ELF-1 (cell line): Measurements from ENCODE around the gene ARRB1.

ENCODE experiments used
- DNase-seq: peaks from one replicate; pipeline ENCODE4 v3.0.0-alpha.2; 2016; ENCODE audit warnings: low read depth, low spot score

Gene ARRB1

DNA sequence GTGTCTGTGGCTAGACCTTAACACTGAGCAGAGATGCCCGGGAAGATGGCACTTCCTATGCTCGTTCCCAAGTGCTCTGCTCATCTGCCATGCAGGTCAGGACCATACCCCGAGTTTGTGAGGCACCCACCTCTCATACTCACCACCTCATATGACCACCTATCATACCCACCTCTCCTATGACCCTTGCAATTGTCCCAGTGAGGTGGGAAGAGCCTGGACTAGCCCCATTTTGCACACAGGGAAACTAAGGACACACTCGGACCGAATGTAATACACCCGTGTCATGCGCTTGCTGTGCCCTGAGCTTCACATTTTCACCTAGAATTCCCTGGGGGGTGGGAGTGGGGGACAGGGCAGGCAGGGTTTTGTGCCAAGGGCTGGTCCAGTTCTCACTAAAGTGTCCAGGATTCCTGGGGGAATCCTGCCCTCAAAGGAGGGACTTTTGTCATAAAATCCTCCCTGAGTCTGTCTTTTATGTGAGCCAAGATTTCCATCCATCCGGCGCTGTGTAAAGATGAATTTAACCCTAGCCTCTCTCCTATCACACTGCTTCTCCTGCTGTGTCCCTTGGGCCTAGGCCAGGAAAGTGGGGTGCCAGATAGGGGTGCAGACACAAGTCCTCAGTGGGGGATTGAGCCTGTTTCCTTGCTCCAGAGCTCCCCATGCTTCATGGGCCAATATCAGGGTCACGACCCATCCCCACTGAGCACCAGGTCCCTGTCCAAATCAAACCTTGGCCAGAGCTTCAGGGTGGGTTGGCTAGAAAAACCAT, 90.9 kb downstream of the ARRB1 start:
- DNase-seq = no peak

DNA sequence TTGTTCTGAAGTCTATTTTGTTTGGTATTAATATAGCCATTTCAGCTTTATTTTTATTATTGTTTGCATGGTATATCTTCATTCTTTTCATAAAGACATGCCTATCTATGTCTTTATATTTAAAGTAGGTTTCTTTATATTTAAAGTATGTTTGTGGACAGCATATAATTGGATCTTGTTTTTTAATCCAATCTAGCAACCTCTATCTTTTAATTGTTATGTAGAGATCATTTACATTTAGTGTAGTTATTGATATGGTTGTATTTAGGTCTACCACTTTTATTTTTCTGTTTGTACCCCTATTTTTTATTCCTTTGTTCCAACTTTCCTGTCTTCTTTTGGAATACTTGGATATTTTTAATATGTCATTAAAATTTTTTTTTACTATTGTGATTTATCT, 97.1 kb downstream of the ARRB1 start:
- no peak for DNase-seq

DNA sequence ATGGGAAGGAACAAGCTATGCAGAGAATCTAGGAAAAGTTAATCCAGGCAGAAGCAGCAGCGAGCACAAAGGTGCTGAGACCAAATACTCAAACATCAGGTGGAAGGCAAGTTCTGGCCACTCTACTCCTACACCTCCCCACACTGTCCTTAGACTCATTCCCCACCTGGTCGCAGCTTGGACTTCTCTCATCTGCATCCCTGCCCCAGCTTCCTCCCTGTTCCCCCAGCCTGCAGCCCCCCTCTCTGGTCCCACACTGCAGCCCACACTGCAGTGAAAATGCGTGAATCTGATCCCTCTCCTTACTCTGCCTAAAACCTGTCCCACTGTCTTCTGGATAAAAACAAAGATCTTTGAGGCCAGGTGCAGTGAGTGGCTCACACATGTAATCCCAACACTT, 101.8 kb downstream of the ARRB1 start:
- no peak for DNase-seq

DNA sequence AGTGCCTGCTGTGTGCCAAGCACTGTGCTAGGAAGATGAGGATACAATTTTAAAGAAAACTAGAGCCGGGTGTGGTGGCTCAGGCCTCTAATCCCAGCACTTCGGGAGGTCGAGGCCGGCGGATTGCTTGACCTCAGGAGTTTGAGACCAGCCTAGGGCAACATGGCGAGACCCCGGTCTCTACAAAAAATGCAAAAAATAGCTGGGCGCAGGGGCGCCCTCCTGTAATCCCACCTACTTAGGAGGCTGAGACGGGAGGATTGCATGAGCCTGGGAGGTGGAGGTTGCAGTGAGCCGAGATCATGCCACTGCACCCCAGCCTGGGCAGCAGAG, 102.6 kb downstream of the ARRB1 start:
- no peak for DNase-seq

DNA sequence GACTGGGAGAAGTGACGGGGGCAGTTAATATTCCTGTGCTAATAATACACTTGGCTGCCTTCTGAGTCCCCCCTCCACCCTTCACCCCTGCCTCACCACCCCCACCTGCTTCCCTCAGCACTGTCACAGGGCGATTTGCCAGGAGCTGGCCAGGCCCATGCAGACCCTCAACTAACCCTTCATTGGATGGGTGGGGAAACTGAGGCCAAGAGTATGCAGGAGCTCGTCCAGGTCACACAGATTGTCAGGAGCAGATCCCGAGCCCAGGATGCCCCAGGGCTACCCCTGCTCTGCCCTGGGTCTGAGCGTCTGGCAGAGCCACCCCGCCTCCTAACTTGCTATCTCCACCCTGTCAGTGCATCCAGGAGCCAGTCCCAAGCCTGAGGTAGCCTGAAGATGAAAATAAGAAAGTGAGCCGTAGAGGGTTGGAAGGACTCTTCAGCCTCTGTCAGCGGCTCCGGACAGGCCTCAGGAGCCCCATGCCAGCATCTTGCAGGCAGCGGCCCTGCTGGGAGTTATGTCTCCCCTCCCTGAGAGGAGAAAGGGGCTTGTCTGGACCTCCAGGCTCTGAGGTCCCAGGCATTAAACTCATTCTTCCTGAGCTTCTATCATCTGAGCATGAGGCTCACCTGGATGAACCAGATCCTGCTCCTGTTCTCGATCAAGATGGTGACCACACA, 104.7 kb downstream of the ARRB1 start:
- no peak for DNase-seq

DNA sequence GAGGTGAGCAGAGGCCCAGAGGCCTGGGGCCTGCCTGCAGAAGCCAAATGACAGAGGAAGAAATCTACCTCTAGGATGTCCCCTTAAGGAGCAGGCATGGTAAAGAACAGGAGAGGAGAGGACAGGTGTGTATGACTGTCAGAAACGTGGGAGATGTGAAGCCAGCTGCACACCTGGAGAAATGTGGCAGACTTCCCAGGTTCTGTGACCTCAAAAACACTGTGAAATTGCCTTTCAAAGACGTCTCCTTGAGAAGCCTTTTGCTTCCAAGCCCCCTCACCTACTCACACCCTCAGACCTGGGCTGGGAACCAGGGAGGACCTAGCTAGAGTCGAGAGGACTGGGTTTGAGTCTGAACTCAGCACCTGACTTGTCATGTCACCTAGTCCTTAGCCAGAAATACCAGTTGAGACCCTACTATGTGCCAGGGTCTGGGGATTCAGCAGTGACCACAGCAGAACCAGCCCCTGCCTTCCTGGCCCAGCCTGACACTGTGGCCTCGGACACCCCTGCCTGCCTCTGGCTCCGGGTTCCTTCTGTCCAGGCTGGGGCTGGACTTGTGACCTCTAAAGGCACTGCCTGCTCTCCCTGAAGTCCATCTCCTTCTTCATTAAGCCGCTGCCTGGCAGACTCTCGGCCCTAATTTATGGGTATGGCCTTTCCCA, 105.3 kb downstream of the ARRB1 start:
- no peak for DNase-seq

DNA sequence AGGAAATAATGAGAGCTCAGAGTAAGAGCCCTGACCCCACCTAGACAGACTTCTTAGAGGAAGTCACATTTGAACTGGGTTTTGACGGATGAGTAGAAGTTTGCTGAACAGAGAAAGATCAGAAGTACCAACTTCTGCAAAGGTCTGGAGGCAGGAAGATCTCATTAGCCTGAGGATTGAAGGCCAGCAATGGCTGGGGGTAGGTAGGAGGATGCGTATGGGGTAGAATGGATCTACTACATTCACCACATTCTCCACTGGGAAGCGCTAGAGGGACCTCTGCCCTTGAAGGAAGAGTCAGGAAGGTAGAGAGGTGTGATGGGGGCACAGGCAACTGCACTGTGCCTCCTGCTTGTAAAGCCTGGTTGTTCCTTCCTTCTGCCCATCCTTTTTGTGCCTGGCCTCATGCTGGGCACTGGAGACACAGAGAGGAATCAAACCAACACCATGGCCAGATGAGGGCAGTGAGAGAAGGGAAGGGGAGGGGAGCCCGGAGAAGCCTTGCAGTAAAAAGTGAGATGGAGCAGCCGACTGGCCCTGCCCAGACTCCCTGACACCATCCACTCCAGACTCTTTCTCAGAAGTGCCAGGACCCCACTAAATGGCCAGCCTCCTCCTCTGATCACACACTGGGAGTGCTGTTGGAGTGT, 106.0 kb downstream of the ARRB1 start:
- DNase-seq = peak; percentile 45

DNA sequence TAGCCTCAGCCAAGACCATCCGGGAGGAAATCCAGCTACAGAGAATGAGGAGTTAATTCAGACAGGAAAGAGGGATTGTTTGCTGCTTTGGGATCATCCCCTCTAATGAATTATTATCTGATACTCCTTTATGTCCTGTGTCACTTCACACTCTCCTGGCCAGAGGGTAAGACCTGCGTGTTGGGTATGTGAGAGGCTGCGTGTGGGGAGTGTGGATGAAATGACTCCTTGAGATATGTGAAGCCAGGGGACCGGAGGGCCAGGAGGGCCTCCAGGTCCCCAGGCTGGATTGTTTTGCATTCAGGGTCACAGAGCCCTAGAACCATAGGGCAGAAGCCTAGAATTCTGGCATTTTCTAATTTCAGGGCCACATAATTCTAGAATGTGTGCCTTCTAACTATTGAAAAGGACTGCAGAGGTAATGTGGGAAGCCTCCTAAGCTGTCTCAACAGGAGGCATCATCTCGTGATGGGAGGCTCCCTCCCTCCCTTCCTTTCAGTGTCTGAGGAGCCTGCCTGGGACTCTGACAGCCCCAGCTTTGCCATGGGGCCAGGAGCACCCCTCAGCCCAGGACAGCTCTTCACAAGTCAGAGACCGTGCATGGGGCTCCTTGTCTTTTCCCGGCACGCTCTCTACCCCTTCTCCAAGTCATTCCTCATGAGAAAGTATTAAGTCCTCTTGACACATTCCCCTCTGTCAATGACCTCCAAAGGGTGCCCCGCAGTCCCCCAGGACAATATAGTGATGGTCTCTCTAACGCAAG, 107.2 kb downstream of the ARRB1 start:
- no peak for DNase-seq

DNA sequence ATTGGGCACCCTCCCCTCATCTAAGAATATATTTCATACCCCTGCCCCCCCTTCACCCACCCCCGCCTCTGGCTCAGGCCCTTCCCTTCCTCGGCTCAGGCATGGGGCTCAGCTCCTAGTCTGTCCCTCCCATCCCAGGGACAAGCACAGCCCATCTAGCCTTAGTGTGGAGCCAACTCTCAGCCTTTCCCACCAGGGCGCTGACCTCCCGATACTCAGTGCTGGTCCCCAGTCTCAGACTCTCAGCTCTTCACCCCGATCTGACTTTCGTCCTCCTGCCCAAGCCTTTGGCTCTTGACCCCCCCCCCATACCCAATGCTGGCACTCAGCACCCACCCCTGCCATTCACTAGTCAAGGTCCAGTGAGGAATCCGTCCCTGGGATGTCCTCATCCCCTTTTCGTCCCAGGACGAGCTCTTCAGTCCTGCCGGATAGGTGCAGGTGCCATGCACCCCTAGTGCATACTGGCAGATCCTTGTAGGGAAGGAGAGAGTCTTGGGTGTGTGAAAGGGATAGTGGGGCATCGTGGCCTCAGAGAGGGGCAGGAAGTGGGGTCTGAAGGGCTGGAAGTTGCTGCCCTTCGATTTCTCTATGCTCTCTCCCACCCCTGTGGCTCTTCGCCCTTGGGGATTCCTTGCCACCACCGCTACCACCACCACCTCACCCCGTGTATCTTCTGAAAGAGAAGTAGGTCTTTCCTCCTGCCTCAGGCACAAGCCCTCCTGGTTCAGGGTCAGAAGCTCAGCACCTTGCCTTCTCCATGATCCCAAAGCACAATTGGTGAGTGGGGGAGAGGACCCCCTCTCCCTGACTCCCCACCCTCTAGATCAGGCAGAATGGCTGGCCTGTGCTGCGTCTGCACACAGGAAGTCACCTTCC, 108.5 kb downstream of the ARRB1 start:
- DNase-seq = no peak

DNA sequence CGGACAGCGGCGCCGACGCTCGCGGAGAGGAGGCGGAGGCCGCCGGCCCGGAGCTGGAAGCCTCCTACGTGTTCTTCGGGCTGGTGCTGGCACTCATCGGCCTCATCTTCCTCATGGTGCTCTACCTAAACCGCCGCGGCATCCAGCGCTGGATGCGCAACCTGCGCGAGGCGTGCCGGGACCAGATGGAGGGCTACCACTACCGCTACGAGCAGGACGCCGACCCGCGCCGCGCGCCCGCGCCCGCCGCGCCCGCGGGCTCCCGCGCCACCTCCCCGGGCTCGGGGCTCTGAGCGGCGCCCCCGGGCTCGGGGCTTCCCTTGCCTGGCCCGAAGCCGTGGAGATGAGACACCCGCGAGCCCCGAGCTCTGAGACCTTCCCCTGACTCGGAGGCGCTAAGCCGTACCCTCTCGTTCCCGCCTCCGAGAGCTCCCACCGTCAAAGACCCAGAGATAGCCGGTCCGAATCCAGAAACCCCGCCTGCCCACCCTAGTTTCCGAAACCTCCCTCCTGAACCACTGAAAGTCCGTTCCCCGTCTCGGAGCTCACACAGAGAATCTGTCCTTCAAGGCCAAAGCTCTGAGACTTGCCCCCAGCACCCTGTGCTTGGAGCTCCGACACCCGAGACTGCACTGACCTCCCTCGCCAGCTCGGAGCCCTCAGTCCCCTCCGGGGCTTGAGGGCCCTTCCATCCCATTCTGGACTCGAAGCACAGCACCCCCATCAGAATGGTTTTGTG, 109.4 kb downstream of the ARRB1 start:
- DNase-seq = no peak

DNA sequence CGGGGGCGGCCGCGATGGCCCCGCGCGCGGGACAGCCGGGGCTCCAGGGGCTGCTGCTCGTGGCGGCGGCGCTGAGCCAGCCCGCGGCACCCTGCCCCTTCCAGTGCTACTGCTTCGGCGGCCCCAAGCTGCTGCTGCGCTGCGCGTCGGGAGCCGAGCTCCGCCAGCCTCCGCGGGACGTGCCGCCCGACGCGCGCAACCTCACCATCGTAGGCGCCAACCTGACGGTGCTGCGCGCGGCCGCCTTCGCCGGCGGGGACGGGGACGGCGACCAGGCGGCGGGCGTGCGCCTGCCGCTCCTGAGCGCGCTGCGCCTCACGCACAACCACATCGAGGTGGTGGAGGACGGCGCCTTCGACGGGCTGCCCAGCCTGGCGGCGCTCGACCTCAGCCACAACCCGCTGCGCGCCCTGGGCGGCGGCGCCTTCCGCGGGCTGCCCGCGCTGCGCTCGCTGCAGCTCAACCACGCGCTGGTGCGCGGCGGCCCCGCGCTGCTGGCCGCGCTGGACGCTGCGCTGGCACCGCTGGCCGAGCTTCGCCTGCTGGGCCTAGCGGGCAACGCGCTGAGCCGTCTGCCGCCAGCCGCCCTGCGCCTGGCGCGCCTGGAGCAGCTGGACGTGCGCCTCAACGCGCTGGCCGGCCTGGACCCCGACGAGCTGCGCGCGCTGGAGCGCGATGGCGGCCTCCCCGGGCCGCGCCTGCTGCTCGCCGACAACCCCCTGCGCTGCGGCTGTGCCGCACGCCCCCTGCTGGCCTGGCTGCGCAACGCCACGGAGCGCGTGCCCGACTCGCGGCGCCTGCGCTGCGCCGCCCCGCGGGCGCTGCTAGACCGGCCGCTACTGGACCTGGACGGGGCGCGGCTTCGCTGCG, 110.2 kb downstream of the ARRB1 start:
- DNase-seq = peak; percentile 96

DNA sequence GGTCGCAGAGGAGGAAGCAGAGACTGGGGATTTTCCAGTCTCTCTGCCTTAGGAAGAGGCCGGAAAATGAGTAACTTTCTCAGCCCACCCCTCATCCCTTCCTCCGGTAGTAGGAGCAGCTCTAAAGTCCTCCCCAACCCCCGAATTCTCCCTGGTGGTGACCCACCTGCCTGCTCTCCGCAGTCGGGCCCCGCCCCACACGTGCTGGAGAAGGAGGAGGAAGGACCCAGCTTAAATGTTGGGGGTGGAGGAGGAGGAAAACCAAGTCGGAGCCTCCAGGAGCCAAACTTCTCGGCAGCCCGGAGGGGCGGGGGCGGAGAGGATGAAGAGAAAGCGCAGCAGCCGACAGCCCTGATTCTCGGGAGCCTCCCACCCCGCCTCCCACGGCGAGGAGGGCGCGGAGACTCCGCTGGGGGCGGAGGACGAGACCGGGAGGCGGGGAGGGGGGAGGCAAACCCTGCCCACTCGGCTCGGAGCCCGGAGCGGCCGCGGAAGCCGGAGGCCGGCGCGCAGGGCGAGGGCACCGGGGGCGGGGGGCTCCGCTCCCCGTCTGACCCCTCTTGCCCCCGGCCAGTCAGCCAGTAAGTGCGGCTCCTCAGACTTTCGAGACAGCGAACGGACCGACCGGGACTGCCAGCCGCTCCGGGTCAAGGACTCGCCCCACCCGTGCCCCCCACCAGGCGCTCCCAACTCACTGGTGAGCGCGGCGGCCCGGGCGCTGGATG, 111.0 kb downstream of the ARRB1 start, which contains the start of gene TPBGL:
Gene TPBGL, plus strand, starts transcription at position 464 of the 725 bp plus-strand sequence. CDS start 276 bp downstream, outside the sequence.
- peak; percentile 46 for DNase-seq

DNA sequence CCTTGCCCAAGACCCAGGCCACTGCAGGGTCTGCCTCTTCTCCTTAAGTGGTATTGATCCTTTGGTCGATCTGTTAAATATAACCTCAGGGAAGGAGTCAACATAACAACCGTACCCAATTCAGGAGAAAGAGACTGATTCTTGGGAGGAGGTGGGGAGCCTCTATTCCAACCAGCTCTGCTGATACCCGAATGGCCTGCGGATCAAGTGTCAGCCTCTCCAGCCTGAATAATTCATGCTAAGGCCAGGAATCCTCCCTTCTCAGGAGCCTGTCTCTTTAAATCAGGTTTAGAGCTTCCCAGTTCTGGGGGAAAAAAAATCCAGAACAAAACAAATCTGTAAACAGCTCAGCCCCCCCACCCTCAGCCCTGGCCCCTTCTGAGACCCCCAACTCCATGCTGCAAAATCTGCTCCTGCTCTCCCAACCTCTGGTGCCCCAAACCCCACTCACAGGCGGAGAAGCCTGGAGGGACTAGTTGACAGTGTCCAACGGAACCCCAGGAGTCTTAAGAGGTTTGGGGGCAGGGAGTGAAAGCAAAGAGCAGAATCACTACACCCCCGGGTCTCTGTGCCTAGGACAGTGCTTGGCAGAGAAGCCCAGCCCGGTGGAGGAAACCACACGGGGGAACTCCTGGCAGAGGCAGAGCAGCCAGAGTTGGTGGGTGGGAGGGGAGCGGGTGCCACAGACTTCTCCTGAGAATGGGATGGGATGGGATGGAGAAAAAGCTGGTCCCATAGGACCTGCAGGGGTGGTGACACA, 111.8 kb downstream of the ARRB1 start:
- DNase-seq = no peak

DNA sequence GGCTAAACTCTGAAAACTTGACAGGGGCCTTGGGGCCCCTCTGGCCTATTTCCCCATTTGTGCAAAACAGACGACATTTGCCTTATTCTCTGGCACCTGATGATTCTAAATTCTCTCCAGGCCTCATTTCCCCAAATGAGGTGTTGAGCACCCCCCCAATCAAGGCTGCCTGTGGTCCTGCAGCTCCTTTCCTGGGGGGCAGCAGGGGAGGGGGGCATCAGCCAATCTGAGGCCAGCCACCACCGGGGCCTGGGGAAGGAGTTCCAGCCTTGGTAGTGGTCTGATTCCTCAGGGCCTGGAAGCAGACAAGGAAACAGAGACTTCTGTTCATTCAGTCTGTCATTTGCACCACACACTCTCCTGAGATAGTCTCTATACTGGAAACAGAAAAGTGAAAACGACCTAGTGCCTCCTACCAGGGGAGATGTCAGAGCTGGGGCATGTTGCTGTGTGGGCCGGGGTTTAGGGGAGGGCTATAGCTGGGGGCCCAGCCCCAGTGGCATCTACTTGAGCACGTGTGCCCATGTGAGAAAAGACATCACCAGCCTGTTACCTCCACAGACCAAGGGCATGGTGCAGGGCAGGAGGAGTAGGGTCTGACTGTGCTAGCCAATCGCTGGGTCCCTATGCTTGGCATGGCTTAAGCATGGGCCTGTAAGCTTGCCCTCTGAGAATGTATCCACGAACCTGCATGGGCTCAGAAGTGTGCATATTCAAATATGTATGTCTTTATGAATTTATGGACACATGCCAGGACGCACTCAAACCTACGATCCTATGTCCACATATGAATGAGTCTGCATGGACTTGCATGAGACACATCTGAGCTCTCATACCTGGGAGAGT, 112.6 kb downstream of the ARRB1 start:
- no peak for DNase-seq

DNA sequence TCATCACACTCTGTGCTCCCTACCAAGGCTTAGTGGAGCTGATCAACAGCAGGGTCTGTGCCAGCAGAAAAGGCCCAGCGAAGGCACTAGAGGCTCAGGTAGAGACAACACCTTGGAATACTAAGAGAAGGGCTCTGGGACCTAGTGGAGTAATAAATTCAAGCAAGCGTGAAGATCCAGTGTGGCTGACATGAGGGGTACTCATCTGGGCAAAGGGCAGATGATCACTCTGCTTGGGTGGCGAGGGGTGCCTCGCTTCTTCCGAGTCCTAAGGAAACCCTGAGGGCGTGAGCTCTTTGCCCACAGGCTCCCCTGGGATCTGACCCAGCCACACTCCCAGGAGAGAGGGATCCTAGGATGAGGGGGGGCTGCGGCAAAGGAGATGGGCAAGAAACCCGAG, 114.4 kb downstream of the ARRB1 start:
- no peak for DNase-seq

DNA sequence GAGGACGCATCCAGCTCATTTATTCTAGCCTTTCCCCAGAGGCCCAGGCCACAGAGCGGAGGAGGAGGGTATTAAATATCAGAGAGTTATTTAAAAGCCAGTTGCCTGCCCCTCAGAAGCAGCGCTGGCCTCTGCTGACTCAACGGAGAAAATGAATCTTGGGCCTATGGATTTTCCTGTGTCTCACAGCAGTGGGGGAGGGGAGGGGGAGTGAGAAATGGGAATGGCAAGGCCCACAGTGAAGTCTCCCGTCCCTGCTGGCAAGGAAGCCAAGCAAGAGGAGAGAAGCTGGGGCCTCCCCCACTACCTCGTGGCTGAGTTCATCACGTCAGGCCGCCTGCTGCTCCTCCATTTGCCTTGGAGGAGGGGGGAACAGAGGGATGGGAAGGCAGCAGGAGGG, 115.4 kb downstream of the ARRB1 start:
- DNase-seq = no peak
